Mucosa of descending colon (tissue), 3 donors: ENCODE measurements around the gene MAN1B1. TPM values are rescaled to one million over a fixed set of nuclear protein-coding genes. Genes with fewer than 3 reads are reported as not detected.

ENCODE experiments used
- ATAC-seq: fragments of 200-7000 bp; cut with Tn5 transposase; one replicate; pipeline ENCODE4 v1.9.1; 2020; ENCODE audit warnings: mild to moderate bottlenecking, moderate library complexity
- DNase-seq, 3 donors: peaks; one replicate each; pipeline ENCODE4 v3.0.0-alpha.2; 2020
- H3K36me3 ChIP-seq: fragments of 200-600 bp; one replicate; pipeline ENCODE4 v1.8.0; 2021; ENCODE audit warnings: low read depth, mild to moderate bottlenecking
- H3K4me1 ChIP-seq: fragments of 200-600 bp; one replicate; pipeline ENCODE4 v1.8.0; 2021; ENCODE audit warnings: low read depth, mild to moderate bottlenecking
- H3K4me3 ChIP-seq: fragments of 200-600 bp; one replicate; pipeline ENCODE4 v1.8.0; 2021; ENCODE audit warnings: mild to moderate bottlenecking
- H3K9me3 ChIP-seq: fragments of 200-600 bp; one replicate; pipeline ENCODE4 v1.8.0; 2021; ENCODE audit warnings: mild to moderate bottlenecking
- intact Hi-C, 2 donors: fragments of 100-400 bp; cut with DNase I in 1 of 2; cut with micrococcal nuclease in 1 of 2; formaldehyde crosslinking; loops; one replicate each; pipeline versions ENCODE4 v1.11.0 to v1.11.1; 2022; cut with DNase I, micrococcal nuclease
- total RNA-seq, 3 donors: library from RNA; stranded (reverse); fragmentation: NEBNext Ultra II Directional in 2 of 3; extraction: Animal tissue kit (Norgen Biotek cat#: 25700) in 2 of 3; gene quantifications; one replicate each; pipeline versions ENCODE4 v1.2.1 to v1.2.4, GENCODE V29; 2021 to 2023
- TF ChIP-seq, protein P1 (sequence below): fragments of 200-600 bp; IDR thresholded peaks from one replicate; pipeline ENCODE4 v1.8.0; 2022; ENCODE audit warnings: antibody characterized with exemption, mild to moderate bottlenecking
- donor health status: DM: no; HTN: no; CAD: no; lungs with moderate emphysema.
- donor health status: DM: no; HTN: no; CAD: no.
- donor health status: DM: no; HTN: yes; CAD: no.

MAN1B1 gene
- total RNA-seq, 3 donors from 2014 or later: 36.1 to 55.4 (median 52.7) TPM

DNA sequence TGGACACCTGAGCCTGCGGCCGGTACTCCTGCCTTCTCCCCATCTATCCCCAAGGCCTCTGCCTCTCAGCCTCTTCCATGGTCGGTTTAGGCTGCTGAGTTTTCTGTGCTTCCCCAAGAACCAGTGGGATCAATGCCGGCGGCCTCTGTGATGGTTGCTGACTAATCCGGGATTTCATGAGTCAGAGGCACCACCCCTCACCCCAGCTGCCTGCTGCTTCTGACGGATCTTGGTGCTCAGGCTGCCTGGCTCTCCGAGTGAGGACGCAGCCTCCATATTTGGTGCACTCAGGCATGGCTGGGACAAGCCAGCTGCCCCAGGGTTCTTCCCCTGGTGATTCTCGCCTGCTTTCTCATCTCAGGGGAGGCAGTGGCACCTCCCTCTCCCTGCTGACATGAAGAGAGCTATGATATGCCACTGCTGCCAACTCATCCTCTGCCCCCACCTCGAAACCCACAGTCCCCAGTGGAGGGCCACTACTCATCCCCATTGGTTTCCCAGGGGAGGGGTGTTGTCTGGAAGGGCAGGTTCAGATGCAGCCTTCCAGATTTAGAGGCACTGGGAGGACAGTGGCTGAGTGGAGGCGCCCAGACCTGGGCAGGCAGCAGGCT is 3.3 kb upstream of the MAN1B1 start:
- DNase-seq (peak in 1 of 3 donors; percentile 70), ATAC-seq (no peak)
- intact Hi-C loops: no loop called here
- H3K4me1 ChIP-seq: peaks cover 30% of the 10 kb centered on the region
- H3K9me3 ChIP-seq: no peaks in the 10 kb centered on the region
- TF ChIP-seq, protein P1, sequence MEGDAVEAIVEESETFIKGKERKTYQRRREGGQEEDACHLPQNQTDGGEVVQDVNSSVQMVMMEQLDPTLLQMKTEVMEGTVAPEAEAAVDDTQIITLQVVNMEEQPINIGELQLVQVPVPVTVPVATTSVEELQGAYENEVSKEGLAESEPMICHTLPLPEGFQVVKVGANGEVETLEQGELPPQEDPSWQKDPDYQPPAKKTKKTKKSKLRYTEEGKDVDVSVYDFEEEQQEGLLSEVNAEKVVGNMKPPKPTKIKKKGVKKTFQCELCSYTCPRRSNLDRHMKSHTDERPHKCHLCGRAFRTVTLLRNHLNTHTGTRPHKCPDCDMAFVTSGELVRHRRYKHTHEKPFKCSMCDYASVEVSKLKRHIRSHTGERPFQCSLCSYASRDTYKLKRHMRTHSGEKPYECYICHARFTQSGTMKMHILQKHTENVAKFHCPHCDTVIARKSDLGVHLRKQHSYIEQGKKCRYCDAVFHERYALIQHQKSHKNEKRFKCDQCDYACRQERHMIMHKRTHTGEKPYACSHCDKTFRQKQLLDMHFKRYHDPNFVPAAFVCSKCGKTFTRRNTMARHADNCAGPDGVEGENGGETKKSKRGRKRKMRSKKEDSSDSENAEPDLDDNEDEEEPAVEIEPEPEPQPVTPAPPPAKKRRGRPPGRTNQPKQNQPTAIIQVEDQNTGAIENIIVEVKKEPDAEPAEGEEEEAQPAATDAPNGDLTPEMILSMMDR: no peak
- H3K4me3 ChIP-seq: no peak overlapping the region
- H3K36me3 ChIP-seq: peaks cover 5% of the 10 kb centered on the region

DNA sequence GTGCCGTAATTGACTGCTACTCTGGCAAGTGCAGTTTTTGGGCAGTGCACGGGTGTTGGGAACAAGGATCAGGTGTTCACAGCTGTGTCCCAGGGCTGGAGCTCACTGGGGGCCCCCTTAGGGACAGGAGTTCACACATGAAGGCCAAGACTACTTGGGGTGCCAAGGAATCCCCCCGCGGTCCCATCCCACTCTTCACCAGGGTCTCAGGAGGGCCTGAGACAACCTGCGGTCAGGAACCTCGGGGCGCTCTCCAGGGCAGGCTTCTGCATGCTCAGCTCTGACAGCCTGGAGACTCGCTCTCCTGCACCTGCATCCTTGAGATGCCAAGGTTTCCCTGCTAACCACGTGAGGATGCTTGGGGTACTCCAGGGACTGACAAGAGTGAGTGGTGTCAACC is 2.3 kb upstream of the MAN1B1 start:
- peaks cover 5% of the 10 kb centered on the region for H3K36me3 ChIP-seq
- ATAC-seq (no peak), DNase-seq (peak in 1 of 3 donors; percentile 61)
- TF ChIP-seq, protein P1: no peak
- H3K9me3 ChIP-seq: no peaks in the 10 kb centered on the region
- no peak overlapping the region for H3K4me3 ChIP-seq
- intact Hi-C loops: no loop called here
- peaks cover 21% of the 10 kb centered on the region for H3K4me1 ChIP-seq

DNA sequence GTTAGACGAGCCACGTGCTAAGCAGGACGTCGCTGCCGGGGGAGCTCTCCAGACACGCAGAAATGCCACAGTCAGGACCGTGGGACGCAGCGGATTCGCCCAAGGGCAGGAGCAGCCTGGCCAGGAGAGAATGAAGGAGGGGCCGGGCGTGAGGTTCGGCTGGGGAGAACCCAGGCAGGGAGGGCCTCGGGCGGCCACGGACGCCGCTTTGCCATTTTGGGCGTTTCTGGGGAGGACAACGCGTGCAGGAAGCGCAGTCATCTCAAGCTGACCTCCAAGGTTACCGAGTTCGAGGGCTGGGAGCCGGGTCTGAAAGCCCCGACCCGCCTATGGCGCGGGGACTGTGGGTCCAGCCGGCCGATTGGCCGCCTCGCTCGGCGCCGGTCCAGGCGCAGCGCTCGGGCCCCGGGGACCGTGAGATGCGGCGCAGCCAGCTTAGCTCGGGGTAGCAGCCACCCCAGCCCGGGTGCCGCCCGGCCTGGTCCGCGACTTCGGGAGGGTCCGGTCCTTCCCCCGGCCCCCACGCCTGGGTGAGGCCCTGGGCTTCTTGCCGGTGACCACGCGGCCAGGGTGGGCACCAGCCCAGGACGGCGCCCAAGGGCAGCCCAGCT is 760 bp upstream of the MAN1B1 start:
- peak; percentile 52 to 79 (median 77) for DNase-seq
- TF ChIP-seq, protein P1: no peak
- intact Hi-C loops: no loop called here
- H3K36me3 ChIP-seq: peaks cover 5% of the 10 kb centered on the region
- no peaks in the 10 kb centered on the region for H3K9me3 ChIP-seq
- peaks cover 21% of the 10 kb centered on the region for H3K4me1 ChIP-seq
- ATAC-seq: peak; percentile 26
- H3K4me3 ChIP-seq: peak overlapping the region; percentile 56

DNA sequence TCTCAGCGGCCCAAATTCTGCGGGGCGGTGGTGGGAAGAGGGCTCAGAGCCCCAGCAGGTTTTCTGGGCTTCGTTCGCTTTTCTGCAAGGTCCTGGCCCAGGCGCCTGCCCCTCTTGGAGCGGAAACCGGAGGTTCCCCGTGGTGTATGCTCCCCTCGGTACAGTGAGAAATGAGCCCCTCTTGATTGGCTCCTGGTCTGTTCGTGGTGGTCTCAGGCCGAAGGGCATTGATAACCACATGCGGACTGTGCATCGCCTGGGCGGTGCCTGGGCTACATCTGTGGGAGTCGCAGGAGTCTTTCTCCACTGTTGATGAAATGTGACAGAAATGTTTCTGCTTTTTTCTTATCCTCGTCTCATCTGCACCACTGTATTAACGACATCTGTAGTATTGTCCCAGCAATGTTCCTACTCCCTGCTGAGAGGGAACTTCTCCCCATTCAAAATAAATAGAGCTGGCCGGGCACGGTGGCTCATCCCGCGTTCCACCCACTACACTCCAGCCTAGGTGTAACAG is 682 bp downstream of the MAN1B1 start:
- DNase-seq (no peak), ATAC-seq (no peak)
- TF ChIP-seq, protein P1: no peak
- intact Hi-C loops: no loop called here
- H3K4me1 ChIP-seq: peaks cover 21% of the 10 kb centered on the region
- H3K36me3 ChIP-seq: peaks cover 5% of the 10 kb centered on the region
- peak overlapping the region; percentile 56 for H3K4me3 ChIP-seq
- H3K9me3 ChIP-seq: no peaks in the 10 kb centered on the region

DNA sequence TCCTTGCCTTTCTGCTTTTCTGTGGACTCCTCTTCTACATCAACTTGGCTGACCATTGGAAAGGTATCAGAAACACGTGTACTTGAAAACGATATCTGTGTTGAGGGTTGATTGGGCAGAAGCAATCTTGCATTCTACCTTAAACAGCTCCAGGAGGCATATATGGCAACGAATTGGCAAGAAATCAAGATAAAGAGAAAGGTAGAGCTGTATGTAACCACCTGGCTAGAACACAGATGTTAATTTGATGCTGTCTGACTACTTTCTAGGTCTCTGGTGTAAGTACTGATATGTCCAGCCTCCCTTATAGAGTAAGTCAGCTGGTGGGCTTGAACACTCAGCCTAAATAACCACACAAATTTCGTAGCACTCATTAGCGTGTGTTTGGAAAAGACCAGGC is 1.3 kb downstream of the MAN1B1 start:
- peaks cover 5% of the 10 kb centered on the region for H3K36me3 ChIP-seq
- intact Hi-C loops: no loop called here
- TF ChIP-seq, protein P1: no peak
- H3K4me1 ChIP-seq: peaks cover 21% of the 10 kb centered on the region
- ATAC-seq (no peak), DNase-seq (no peak)
- H3K4me3 ChIP-seq: no peak overlapping the region
- H3K9me3 ChIP-seq: no peaks in the 10 kb centered on the region
